GM23248 (cell line): Measurements from ENCODE around the gene SIRT7. TPM values are rescaled to one million over a fixed set of nuclear protein-coding genes. Genes with fewer than 3 reads are reported as not detected.

Source experiments
- DNase-seq: peaks from one replicate; pipeline ENCODE4 v3.0.0-alpha.2; 2015
- H2AFZ ChIP-seq: fragments of 200-600 bp; sonication (generic); 2 replicates; pipeline ENCODE4 v1.6.1; 2016; ENCODE audit warnings: antibody characterized with exemption
- H3F3A ChIP-seq: fragments of 200-600 bp; sonication (generic); 2 replicates; pipeline ENCODE4 v1.6.1; 2016; ENCODE audit warnings: mild to moderate bottlenecking, antibody characterized with exemption, mixed run types; ENCODE audit not compliant: insufficient read depth
- H3K27ac ChIP-seq: fragments of 200-600 bp; sonication (generic); 2 replicates; pipeline ENCODE4 v1.5.1; 2016; ENCODE audit warnings: mild to moderate bottlenecking
- H3K27me3 ChIP-seq: fragments of 200-600 bp; sonication (generic); replicated peaks from 2 replicates; pipeline ENCODE4 v1.6.1; 2016; ENCODE audit warnings: mild to moderate bottlenecking; ENCODE audit not compliant: insufficient read depth
- H3K36me3 ChIP-seq: fragments of 200-600 bp; sonication (generic); 2 replicates; pipeline ENCODE4 v1.6.1; 2016; ENCODE audit warnings: low read depth, mild to moderate bottlenecking
- H3K4me1 ChIP-seq: fragments of 200-600 bp; sonication (generic); 2 replicates; pipeline ENCODE4 v1.6.1; 2016; ENCODE audit warnings: mild to moderate bottlenecking; ENCODE audit not compliant: insufficient read depth
- H3K4me2 ChIP-seq: fragments of 200-600 bp; sonication (generic); one replicate; pipeline ENCODE4 v1.6.1; 2016; ENCODE audit warnings: mild to moderate bottlenecking; ENCODE audit not compliant: unreplicated experiment
- H3K4me3 ChIP-seq: fragments of 200-600 bp; sonication (generic); 2 replicates; pipeline ENCODE4 v1.5.1; 2016; ENCODE audit warnings: mild to moderate bottlenecking
- H3K79me2 ChIP-seq: fragments of 200-600 bp; sonication (generic); 2 replicates; pipeline ENCODE4 v1.6.1; 2016; ENCODE audit warnings: mild to moderate bottlenecking; ENCODE audit not compliant: insufficient read depth
- H3K9ac ChIP-seq: fragments of 200-600 bp; sonication (generic); 2 replicates; pipeline ENCODE4 v1.6.1; 2016; ENCODE audit warnings: mild to moderate bottlenecking
- H3K9me2 ChIP-seq: fragments of 200-600 bp; sonication (generic); 2 replicates; pipeline ENCODE4 v1.6.1; 2016; ENCODE audit warnings: mixed run types, mild to moderate bottlenecking, moderate library complexity; ENCODE audit not compliant: insufficient read depth
- H3K9me3 ChIP-seq: fragments of 200-600 bp; sonication (generic); one replicate; pipeline ENCODE4 v1.6.1; 2017; ENCODE audit warnings: low read depth
- H4K20me1 ChIP-seq: fragments of 200-600 bp; sonication (generic); 2 replicates; pipeline ENCODE4 v1.6.0; 2016; ENCODE audit not compliant: insufficient read depth
- EZH2 ChIP-seq: fragments of 200-600 bp; sonication (generic); IDR thresholded peaks from 2 replicates; pipeline ENCODE4 v1.6.1; 2018; ENCODE audit warnings: antibody characterized with exemption, mild to moderate bottlenecking; ENCODE audit not compliant: insufficient read depth, poor library complexity, severe bottlenecking
- EZH2phosphoT487 ChIP-seq: fragments of 200-600 bp; sonication (generic); IDR thresholded peaks from 2 replicates; pipeline ENCODE4 v1.6.1; 2018; ENCODE audit warnings: antibody characterized with exemption, moderate library complexity, mild to moderate bottlenecking, low read depth; ENCODE audit not compliant: insufficient read depth
- WGBS, 2 experiments: methylation state at CpG; one replicate each; pipeline ENCODE4 v1.1.6; 2015 to 2017; ENCODE audit warnings: low lambda C conversion rate in 2 of 2, low coverage in 1 of 2; ENCODE audit errors: missing lambda C conversion rate in 2 of 2; 5-methylcytosine and 5-hydroxymethylcytosine counted together
- in situ Hi-C: fragments of 300-500 bp; cut with MboI; formaldehyde crosslinking; loops from 2 replicates; pipeline ENCODE4 v1.15.0; 2020
- polyA plus RNA-seq: library from polyadenylated mRNA; unstranded; fragments of >200 nt; fragmentation: Nextera tagmentation; extraction: Ambion mirVana; gene quantifications from 2 replicates; pipeline ENCODE4 v1.2.1, GENCODE V29; 2016
- total RNA-seq: library from RNA; depleted of rRNA; stranded (reverse); fragments of >200 nt; shearing (Covaris generic); gene quantifications from 2 replicates; pipeline ENCODE4 v1.2.3, GENCODE V29; 2014

SIRT7 gene
- total and polyA plus RNA-seq, 2 experiments from 2014 or later, result 11.4 to 13.1 TPM

DNA sequence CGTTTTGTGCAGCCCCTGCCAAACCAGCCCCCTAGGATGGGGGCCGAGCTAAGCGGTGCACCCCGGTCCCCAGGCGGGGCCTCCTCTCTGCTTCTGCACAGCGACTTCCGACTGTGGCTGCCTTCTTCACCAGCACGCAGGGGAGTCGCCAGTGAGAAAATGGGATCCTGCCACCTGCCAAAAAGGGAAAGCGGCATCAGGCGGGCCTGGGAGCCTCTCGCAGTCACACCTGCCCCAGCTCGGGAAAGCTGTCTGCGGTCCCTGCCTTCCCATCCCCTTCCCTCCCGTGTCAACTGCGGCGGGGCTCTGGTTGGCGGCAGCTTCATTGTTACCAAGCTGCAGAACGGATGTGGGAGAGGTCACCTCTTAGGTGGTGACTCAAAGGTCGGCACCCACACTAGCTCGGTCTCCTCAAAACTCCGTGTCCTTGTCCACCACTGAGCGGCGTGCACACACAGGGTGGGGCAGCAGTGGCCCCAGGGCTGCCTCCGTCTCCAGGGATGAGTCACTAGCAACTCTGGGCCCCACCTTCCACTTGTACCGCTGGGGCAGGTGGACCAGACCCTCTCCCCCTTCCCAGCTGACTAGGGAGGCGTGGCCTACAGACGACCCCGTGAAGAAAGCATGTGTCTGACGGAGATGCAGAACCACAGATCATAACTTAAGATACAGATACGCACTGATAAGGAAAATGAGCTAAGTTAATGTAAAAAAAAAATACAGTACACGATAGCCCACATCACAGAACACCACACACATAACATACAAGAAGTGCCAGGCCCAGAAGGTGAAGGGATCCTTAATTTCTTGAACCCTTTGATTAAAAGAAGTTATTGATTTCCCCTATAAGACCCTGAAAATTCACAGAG, 5.3 kb downstream of the SIRT7 start:
- H2AFZ ChIP-seq, result no peak overlapping the region
- no peak overlapping the region for H3K4me2 ChIP-seq
- WGBS, 2 experiments, result 96% methylated on average over 32 of the region's 32 CpGs
- peaks cover 19% of the 10 kb centered on the region for H3K79me2 ChIP-seq
- 0 out of 2 replicates have a peak, but pooled peaks cover 10% of the 10 kb centered on the region for H3K36me3 ChIP-seq
- no peak overlapping the region for H3K4me3 ChIP-seq
- no peaks in the 10 kb centered on the region for H3K9me3 ChIP-seq
- H3K9ac ChIP-seq, result no peak overlapping the region
- peaks cover 12% of the 10 kb centered on the region; the same call in 1 of the 2 replicates for H3K4me1 ChIP-seq
- in situ Hi-C loops, result no loop called here
- no peaks in the 10 kb centered on the region for H3K27me3 ChIP-seq
- H3K9me2 ChIP-seq, result no peaks in the 10 kb centered on the region
- no peaks in the 10 kb centered on the region for H4K20me1 ChIP-seq
- peaks cover 5% of the 10 kb centered on the region; the same call in 1 of the 2 replicates for H3F3A ChIP-seq
- no peak for DNase-seq
- no peak overlapping the region for H3K27ac ChIP-seq
- TF ChIP-seq EZH2phosphoT487 (no peak), EZH2 (no peak)

DNA sequence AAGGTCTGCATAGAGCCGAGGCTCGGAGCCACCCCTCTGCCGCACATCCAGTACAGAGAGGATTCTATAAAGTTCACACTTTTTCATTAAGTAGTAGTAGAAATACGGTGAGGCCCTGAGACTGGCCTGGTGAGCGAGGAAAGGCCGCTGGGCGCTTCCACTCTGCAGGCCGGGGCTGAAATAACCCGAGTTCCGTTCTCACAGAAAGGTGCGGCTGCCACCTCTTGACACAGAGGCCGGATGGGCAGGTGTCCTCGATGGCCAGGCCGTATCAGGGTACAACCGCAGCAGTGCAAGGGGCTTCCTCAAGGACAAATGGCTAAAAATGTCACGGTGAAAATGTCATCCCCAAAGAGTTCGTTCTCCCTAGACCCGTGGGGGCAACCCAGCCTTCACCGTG, 6.0 kb downstream of the SIRT7 start:
- Histone ChIP-seq H3K9me3 (no peaks in the 10 kb centered on the region), H3K9ac (no peak overlapping the region), H3K27me3 (no peaks in the 10 kb centered on the region), H3K4me1 (peaks cover 10% of the 10 kb centered on the region; the same call in 1 of the 2 replicates), H3K4me2 (no peak overlapping the region), H3K9me2 (no peaks in the 10 kb centered on the region), H3K4me3 (no peak overlapping the region), H4K20me1 (no peaks in the 10 kb centered on the region), H2AFZ (no peak overlapping the region), H3K27ac (no peak overlapping the region), H3K36me3 (0 out of 2 replicates have a peak, but pooled peaks cover 10% of the 10 kb centered on the region), H3F3A (peaks cover 5% of the 10 kb centered on the region; the same call in 1 of the 2 replicates), H3K79me2 (peaks cover 14% of the 10 kb centered on the region)
- DNase-seq, result no peak
- TF ChIP-seq EZH2 (no peak), EZH2phosphoT487 (no peak)
- 85 to 90% methylated on average over 19 of the region's 19 CpGs for WGBS, 2 experiments
- in situ Hi-C loops, result no loop called here

DNA sequence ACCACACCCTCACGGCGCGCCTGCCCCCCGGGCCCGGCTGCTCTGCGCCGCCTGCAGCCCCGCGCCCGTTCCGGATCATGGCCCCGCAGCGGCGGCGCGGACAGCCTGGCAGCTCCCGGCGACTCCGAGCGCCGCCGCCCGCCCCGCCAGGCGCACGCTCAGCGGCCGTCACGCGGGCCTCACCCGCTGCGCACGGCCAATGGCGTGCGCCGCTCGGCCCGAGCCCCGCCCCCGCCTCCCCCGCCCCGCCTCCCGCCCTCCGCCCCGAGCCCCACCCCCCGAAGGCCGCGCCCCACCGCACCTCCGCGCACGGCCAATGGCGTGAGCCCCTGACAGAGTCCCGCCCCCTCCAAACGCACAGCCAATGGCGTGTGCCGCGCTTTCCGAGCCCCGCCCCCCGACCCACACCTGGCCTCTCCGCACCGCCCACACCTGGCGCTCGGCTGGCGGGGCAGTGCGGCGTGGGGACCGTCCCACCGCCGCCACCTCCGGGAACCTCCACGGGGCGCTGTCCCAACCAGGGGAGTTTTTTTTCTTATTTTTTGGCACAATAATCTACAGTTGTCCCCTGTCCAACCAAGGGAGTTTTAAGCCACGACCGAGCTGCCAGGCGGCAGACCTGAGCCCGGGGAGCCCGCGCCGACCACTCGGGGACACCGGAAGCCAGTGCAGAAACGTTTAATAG, 6.6 kb downstream of the SIRT7 start, which contains the start of gene PCYT2:
PCYT2 (minus strand) TSS at position 123 of the 685 bp plus-strand sequence; CDS start at position 79, 44 bp downstream.
- DNase-seq, result peak; percentile 95
- Histone ChIP-seq H3K27me3 (no peaks in the 10 kb centered on the region), H3K4me3 (peak within 1 kb of the TSS; percentile 77), H3K9me2 (no peaks in the 10 kb centered on the region), H4K20me1 (no peaks in the 10 kb centered on the region), H2AFZ (peak within 1 kb of the TSS; percentile 70), H3K79me2 (peaks cover 8% of the 10 kb centered on the region; the same call in 1 of the 2 replicates), H3K27ac (no peak within 1 kb of the TSS), H3K36me3 (0 out of 2 replicates have a peak, but pooled peaks cover 10% of the 10 kb centered on the region), H3K9me3 (no peaks in the 10 kb centered on the region), H3K9ac (peak within 1 kb of the TSS; percentile 70), H3F3A (peaks cover 5% of the 10 kb centered on the region; the same call in 1 of the 2 replicates), H3K4me2 (peak within 1 kb of the TSS; percentile 83), H3K4me1 (peaks cover 7% of the 10 kb centered on the region; the same call in 1 of the 2 replicates)
- TF ChIP-seq EZH2phosphoT487, result no peak
- no peak for TF ChIP-seq EZH2
- in situ Hi-C loops, result no loop called here
- 5 to 7% methylated on average over 31 to 61 of the region's 84 CpGs for WGBS, 2 experiments

DNA sequence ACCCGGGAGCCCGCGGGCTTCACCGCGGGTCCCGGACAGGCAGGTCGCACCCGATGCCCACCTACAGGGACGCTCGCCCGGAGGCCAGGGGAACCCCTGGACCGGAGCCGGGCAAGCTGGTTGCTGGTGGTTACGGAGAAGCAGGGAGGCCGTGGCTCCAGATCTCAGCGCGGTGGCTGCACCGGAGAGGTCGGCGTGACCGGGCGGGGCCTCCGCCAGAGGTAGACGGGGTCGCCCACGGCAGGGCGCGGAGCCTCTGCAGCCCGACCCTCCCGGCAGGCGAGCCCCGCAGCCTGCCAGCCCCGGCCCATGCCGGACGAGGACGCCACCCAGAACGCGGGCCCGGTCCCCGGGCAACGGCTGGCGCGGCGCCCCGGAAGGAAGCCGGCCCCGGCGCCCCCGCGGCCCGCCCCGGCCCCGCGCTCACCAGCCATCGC, 7.1 kb downstream of the SIRT7 start:
- peak overlapping the region; percentile 77 for H3K4me3 ChIP-seq
- 0 to 3% methylated on average over 19 to 33 of the region's 55 CpGs for WGBS, 2 experiments

More for the DNA sequence above, 7.1 kb downstream of the SIRT7 start:
- DNase-seq, result peak; percentile 55
- Histone ChIP-seq H3K27ac (no peak overlapping the region), H3K9me2 (no peaks in the 10 kb centered on the region), H3K9me3 (no peaks in the 10 kb centered on the region), H2AFZ (peak overlapping the region; percentile 70), H3K4me1 (peaks cover 4% of the 10 kb centered on the region; the same call in 1 of the 2 replicates), H3K27me3 (no peaks in the 10 kb centered on the region), H3K36me3 (0 out of 2 replicates have a peak, but pooled peaks cover 10% of the 10 kb centered on the region), H3K9ac (peak overlapping the region; percentile 70), H3F3A (peaks cover 5% of the 10 kb centered on the region; the same call in 1 of the 2 replicates), H3K4me2 (peak overlapping the region; percentile 83), H3K79me2 (peaks cover 3% of the 10 kb centered on the region; the same call in 1 of the 2 replicates), H4K20me1 (no peaks in the 10 kb centered on the region)
- TF ChIP-seq EZH2phosphoT487 (no peak), EZH2 (no peak)
- in situ Hi-C loops, result no loop called here
